ENCODE measurements around the gene CCT6A. TPM values are rescaled to one million over a fixed set of nuclear protein-coding genes. Genes with fewer than 3 reads are reported as not detected.
"Not testable (repeated sequence)": the region's sequence is repeated elsewhere in the genome, so short reads cannot be mapped to it uniquely, and the experiment has no call there.

The CCT6A gene
- total RNA-seq, 1 donor from 2014 or later = 167 TPM

- intact Hi-C loops (cut with micrococcal nuclease) = no loop called here
Measured at GRCh38 chr7:56097700-56098099, 46.1 kb downstream of the CCT6A start.

- intact Hi-C loops (cut with micrococcal nuclease) = not testable (repeated sequence)
Measured at GRCh38 chr7:56098187-56099008, 46.8 kb downstream of the CCT6A start.

GRCh38 chr7:56099653-56100052 is 48.1 kb downstream of the CCT6A start:
- intact Hi-C loops (cut with micrococcal nuclease) = no loop called here

- intact Hi-C loops (cut with micrococcal nuclease) = not testable (repeated sequence)
Measured at GRCh38 chr7:56104138-56104537, 52.6 kb downstream of the CCT6A start.

GRCh38 chr7:56105508-56105907 is 53.9 kb downstream of the CCT6A start:
- intact Hi-C loops (cut with micrococcal nuclease) = loop anchor here (5.0 kb wide), 1 partner anchor 533 kb away; the partner anchor contains the start of gene VOPP1

GRCh38 chr7:56106108-56107073 is 54.8 kb downstream of the CCT6A start, which contains the start of gene CHCHD2:
Gene CHCHD2, minus strand, starts transcription at chr7:56106476. Its CDS starts 63 bp downstream, at chr7:56106413.
- intact Hi-C loops (cut with micrococcal nuclease) = loop anchor here (1.0 to 5.0 kb wide), 8 partner anchors 42 to 1347 kb away; partner anchors contain the start of genes CCT6A, MRPS17, PSPH and SEC61G

- intact Hi-C loops (cut with micrococcal nuclease) = loop anchor here (5.0 kb wide), 1 partner anchor 536 kb away; the partner anchor contains the start of gene VOPP1
Measured at GRCh38 chr7:56107954-56108258, 56.3 kb downstream of the CCT6A start.

- intact Hi-C loops (cut with micrococcal nuclease) = no loop called here
Measured at GRCh38 chr7:56110611-56111010, 59.0 kb downstream of the CCT6A start.

- intact Hi-C loops (cut with micrococcal nuclease) = not testable (repeated sequence)
Measured at GRCh38 chr7:56112244-56112643, 60.7 kb downstream of the CCT6A start.

Other genes with a start within 250 kb of the CCT6A start
- not detected in 2 replicates for gene SEPTIN14, start 189.0 kb upstream of the CCT6A start, total RNA-seq
- gene ZNF713, start 164.3 kb upstream of the CCT6A start, total RNA-seq = 2.0 and 2.3 TPM in 2 replicates
- gene MRPS17, start 99.9 kb upstream of the CCT6A start, total RNA-seq = 16.4 and 16.6 TPM in 2 replicates
- gene NIPSNAP2, start 87.2 kb upstream of the CCT6A start, total RNA-seq = 36.2 TPM in 2 replicates
- gene PSPH, start 321 bp upstream of the CCT6A start, total RNA-seq = 12.0 and 13.5 TPM in 2 replicates
- gene SUMF2, start 12.5 kb downstream of the CCT6A start, total RNA-seq = 117 and 124 TPM in 2 replicates
- 3.6 and 3.7 TPM in 2 replicates for gene PHKG1, start 41.2 kb downstream of the CCT6A start, total RNA-seq
- gene CHCHD2, start 54.7 kb downstream of the CCT6A start, total RNA-seq = 535 and 541 TPM in 2 replicates
- not detected in 2 replicates for gene NUPR2, start 64.7 kb downstream of the CCT6A start, total RNA-seq